Tibial nerve (tissue), 4 donors: Measurements from ENCODE around the gene HOMER2. TPM values are rescaled to one million over a fixed set of nuclear protein-coding genes. Genes with fewer than 3 reads are reported as not detected.

ENCODE experiments used
- DNase-seq, 2 donors: peaks; one replicate each; pipeline ENCODE4 v3.0.0-alpha.2; 2019; ENCODE audit warnings: low spot score in 2 of 2
- H3K27ac ChIP-seq, 4 donors: fragments of 200-600 bp; sonication (generic) in 3 of 4; one replicate each; pipeline ENCODE4 v1.5.1; 2017 to 2019; ENCODE audit warnings: mild to moderate bottlenecking in 1 of 4
- H3K27me3 ChIP-seq, 2 donors: fragments of 200-600 bp; sonication (generic) in 1 of 2; one replicate each; pipeline versions ENCODE4 v1.5.1 to v1.6.0; 2017 to 2019
- H3K36me3 ChIP-seq, 3 donors: fragments of 200-600 bp; sonication (generic); one replicate each; pipeline ENCODE4 v1.5.1; 2018 to 2019
- H3K4me1 ChIP-seq, 4 donors: fragments of 200-600 bp; sonication (generic) in 3 of 4; one replicate each; pipeline ENCODE4 v1.5.1; 2017 to 2019
- H3K4me3 ChIP-seq, 4 donors: fragments of 200-600 bp; sonication (generic) in 3 of 4; one replicate each; pipeline ENCODE4 v1.5.1; 2017 to 2019; ENCODE audit warnings: mild to moderate bottlenecking in 1 of 4, moderate library complexity in 1 of 4
- H3K9me3 ChIP-seq, 4 donors: fragments of 200-600 bp; sonication (generic) in 3 of 4; one replicate each; pipeline ENCODE4 v1.5.1; 2017 to 2019
- EP300 ChIP-seq, 2 donors: sonication (generic); formaldehyde crosslinking; IDR thresholded peaks; one replicate each; pipeline ENCODE4 v1.6.1; 2017; ENCODE audit warnings: antibody characterized with exemption in 2 of 2, mild to moderate bottlenecking in 1 of 2
- POLR2A ChIP-seq, 2 donors: fragments of 450-650 bp; IDR thresholded peaks; one replicate each; pipeline ENCODE4 v1.6.1; 2017; ENCODE audit warnings: antibody characterized with exemption in 2 of 2, mild to moderate bottlenecking in 2 of 2, moderate library complexity in 2 of 2
- WGBS, 2 donors: methylation state at CpG; one replicate each; pipeline ENCODE4 v1.1.5; 2018; 5-methylcytosine and 5-hydroxymethylcytosine counted together
- total RNA-seq, 4 donors: library from RNA; depleted of rRNA; stranded (reverse); fragments of >200 nt; gene quantifications; one replicate each; pipeline ENCODE4 v1.1.0, GENCODE V29; 2016
- TF ChIP-seq, protein P1 (sequence below), 5 experiments: fragments of 200-600 bp in 3 of 5; fragments of 450-650 bp in 2 of 5; sonication (generic) in 3 of 5; IDR thresholded peaks; one replicate each; pipeline ENCODE4 v1.5.1; 2016 to 2019; ENCODE audit warnings: antibody characterized with exemption in 5 of 5, mild to moderate bottlenecking in 3 of 5, moderate library complexity in 2 of 5

HOMER2 gene
- total RNA-seq, 4 donors from 2014 or later, result 25.5 to 950 (median 39.0) TPM

DNA sequence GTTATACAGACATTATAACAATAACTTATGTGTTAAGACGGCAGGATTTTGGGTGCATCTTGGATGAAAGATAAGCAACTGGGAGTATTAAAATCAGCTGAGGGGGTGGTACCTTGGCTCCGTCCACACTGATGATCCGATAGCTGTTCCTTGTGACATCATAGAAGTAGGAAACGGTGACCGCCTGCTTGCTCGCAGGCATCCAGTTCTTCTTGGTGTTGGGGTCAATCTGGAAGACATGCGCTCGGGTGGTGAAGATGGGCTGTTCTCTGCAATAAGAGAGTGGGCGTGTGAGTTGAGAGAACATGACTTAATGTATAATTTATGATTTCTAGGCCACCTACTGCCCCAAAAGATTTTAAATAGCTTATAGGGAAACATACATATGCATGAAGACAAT, 59.9 kb downstream of the HOMER2 start:
- Histone ChIP-seq H3K4me1 (peaks cover 0 to 6% (median 0%) of the 10 kb centered on the region in 4 donors), H3K9me3 (no peaks in the 10 kb centered on the region), H3K4me3 (no peak overlapping the region), H3K27ac (no peak overlapping the region), H3K27me3 (no peaks in the 10 kb centered on the region), H3K36me3 (peaks cover 0 to 10% (median 0%) of the 10 kb centered on the region in 3 donors)
- DNase-seq, result no peak
- TF ChIP-seq EP300 (IDR thresholded peaks at IDR 0.05) (no peak), POLR2A (IDR thresholded peaks at IDR 0.05) (no peak)
- TF ChIP-seq, protein P1, sequence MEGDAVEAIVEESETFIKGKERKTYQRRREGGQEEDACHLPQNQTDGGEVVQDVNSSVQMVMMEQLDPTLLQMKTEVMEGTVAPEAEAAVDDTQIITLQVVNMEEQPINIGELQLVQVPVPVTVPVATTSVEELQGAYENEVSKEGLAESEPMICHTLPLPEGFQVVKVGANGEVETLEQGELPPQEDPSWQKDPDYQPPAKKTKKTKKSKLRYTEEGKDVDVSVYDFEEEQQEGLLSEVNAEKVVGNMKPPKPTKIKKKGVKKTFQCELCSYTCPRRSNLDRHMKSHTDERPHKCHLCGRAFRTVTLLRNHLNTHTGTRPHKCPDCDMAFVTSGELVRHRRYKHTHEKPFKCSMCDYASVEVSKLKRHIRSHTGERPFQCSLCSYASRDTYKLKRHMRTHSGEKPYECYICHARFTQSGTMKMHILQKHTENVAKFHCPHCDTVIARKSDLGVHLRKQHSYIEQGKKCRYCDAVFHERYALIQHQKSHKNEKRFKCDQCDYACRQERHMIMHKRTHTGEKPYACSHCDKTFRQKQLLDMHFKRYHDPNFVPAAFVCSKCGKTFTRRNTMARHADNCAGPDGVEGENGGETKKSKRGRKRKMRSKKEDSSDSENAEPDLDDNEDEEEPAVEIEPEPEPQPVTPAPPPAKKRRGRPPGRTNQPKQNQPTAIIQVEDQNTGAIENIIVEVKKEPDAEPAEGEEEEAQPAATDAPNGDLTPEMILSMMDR (IDR thresholded peaks at IDR 0.05), result no peak
- 76 to 80% methylated on average over 9 of the region's 9 CpGs for WGBS, 2 donors

DNA sequence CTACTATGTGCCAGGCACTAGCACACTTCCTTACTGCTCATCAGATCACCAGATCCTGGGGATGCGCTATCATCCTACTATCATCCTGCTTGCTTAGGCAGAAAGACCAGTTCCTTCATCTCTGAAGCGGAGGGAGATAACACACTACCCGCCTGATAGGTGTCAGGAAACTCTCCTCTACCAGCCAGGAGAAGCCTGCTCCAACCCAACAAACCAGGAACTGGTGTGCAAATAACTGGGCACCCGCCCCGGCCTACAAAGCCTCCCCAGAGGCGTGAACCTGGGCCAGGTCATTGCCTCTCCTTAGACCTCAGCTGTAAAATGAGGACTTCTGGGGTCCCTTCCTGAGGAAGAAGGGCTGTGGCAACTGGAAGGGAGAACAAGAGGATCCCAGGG, 61.5 kb downstream of the HOMER2 start:
- DNase-seq, result no peak
- H3K27ac ChIP-seq, result no peak overlapping the region
- H3K4me3 ChIP-seq, result no peak overlapping the region
- H3K9me3 ChIP-seq, result no peaks in the 10 kb centered on the region
- no peaks in the 10 kb centered on the region for H3K27me3 ChIP-seq
- peaks cover 0 to 6% (median 0%) of the 10 kb centered on the region in 4 donors for H3K4me1 ChIP-seq
- peaks cover 0 to 10% (median 0%) of the 10 kb centered on the region in 3 donors for H3K36me3 ChIP-seq
- 98% methylated on average over 6 of the region's 6 CpGs for WGBS, 2 donors
- TF ChIP-seq, protein P1 (IDR thresholded peaks at IDR 0.05), result no peak
- TF ChIP-seq EP300 (IDR thresholded peaks at IDR 0.05), result no peak
- no peak for TF ChIP-seq POLR2A (IDR thresholded peaks at IDR 0.05)

DNA sequence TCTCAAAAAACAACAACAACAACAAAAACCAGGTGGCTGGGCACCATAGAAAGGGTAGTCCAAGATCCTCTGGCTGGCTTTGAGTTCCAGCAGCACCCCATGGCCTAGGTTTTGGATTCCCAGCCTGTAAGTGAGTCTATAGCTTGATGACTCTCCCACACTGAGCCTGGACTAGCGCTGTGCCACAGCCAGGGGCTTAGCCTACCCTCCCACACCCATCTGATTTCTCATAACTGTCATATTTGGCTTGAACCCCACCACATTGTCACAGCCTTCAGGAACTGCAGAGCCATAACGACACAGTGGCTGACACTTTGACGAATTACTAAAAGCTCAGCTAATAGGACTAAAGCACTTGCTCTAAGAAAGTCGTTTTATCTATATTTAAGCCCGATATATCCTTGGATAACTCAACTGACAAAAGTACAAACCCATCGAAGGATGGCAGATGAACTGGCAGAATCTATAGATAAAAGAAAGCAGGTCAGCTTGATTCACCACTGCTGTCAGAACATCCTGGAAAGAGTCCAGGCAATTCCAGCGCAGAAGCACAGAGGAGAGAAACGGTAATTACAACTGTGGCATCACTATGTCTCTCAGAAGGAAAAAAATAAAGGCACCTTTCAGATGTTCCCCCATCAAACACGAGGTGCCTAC, 62.1 kb downstream of the HOMER2 start:
- Histone ChIP-seq H3K9me3 (no peaks in the 10 kb centered on the region), H3K36me3 (peaks cover 0 to 10% (median 0%) of the 10 kb centered on the region in 3 donors), H3K4me3 (no peak overlapping the region), H3K27me3 (no peaks in the 10 kb centered on the region), H3K4me1 (peaks cover 0 to 6% (median 0%) of the 10 kb centered on the region in 4 donors), H3K27ac (no peak overlapping the region)
- no peak for DNase-seq
- no peak for TF ChIP-seq POLR2A (IDR thresholded peaks at IDR 0.05)
- WGBS, 2 donors, result 70 to 80% methylated on average over 9 of the region's 9 CpGs

DNA sequence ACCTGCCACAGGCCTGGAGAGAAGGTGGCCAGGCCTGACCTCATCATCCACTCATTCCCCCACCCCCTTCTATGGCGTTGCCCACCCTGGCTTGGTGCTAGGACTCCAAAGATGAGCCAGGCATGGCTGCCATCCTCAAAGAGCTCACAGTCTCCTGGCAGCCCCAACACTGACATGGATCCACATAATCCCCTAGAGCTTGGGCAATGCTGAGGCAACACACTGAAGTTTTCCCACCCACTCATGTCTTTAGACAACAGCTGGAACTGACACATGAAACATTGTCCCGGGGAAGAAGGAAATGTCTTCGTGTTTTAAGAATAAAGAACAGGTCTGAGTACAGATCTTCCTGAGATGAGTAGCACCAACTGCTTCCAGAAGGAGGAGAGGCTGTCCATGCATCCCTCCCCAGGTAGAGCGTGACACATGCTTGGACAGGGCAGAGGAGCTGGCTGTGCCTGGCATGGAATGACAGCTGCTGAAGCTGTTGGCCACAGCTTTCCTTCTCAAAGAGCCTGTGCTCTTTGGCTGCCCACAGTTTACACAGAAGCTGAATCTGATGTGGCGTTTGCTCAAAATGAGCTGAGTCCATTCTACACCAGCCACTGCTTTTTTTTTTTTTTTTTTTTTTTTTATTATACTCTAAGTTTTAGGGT, 70.1 kb downstream of the HOMER2 start:
- Histone ChIP-seq H3K27me3 (no peaks in the 10 kb centered on the region), H3K36me3 (peaks cover 0 to 3% (median 0%) of the 10 kb centered on the region in 3 donors), H3K4me3 (no peak overlapping the region), H3K4me1 (no peaks in the 10 kb centered on the region), H3K27ac (no peak overlapping the region), H3K9me3 (no peaks in the 10 kb centered on the region)
- WGBS, 2 donors, result 91 to 93% methylated on average over 4 to 5 of the region's 5 CpGs
- TF ChIP-seq, protein P1 (IDR thresholded peaks at IDR 0.05), result no peak
- TF ChIP-seq EP300 (IDR thresholded peaks at IDR 0.05) (no peak), POLR2A (IDR thresholded peaks at IDR 0.05) (no peak)
- no peak for DNase-seq

DNA sequence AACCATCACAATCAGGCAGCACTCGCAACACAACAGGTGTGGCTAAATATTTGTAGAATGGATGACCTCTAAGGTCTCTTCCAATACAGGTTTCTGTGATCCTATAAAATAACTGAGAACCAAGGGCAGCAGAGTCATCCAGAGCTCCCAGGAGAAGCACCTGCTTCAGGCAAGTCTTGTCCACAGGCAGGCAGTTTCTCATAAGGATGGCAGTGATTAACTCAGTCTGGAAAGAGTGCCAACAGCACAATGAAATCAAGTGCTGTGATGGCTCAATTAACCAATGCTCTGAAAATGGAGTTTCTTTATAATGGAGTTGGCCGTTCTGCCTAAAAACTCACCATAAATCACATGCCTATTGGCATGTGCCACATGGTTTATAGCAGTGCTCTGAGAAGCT, 70.8 kb downstream of the HOMER2 start:
- no peaks in the 10 kb centered on the region for H3K9me3 ChIP-seq
- H3K36me3 ChIP-seq, result peaks cover 0 to 3% (median 0%) of the 10 kb centered on the region in 3 donors
- DNase-seq, result no peak
- no peaks in the 10 kb centered on the region for H3K27me3 ChIP-seq
- WGBS, 2 donors, result 89% methylated on average over 2 of the region's 2 CpGs
- H3K27ac ChIP-seq, result no peak overlapping the region
- no peak for TF ChIP-seq POLR2A (IDR thresholded peaks at IDR 0.05)
- no peak for TF ChIP-seq EP300 (IDR thresholded peaks at IDR 0.05)
- TF ChIP-seq, protein P1 (IDR thresholded peaks at IDR 0.05), result no peak
- no peak overlapping the region for H3K4me3 ChIP-seq
- H3K4me1 ChIP-seq, result no peaks in the 10 kb centered on the region
